ENCODE data around the gene ALKBH3. TPM values are rescaled to one million over a fixed set of nuclear protein-coding genes. Genes with fewer than 3 reads are reported as not detected.

ALKBH3 gene
- total RNA-seq, 4 donors from 2014 or later: 25.4 to 39.6 (median 34.9) TPM

GRCh38 chr11:43842021-43842420, 38.6 kb upstream of the ALKBH3 start:
- TF ChIP-seq CTCF (IDR thresholded peaks at IDR 0.05; ENCODE audit: low read depth): no peak

GRCh38 chr11:43845816-43846215, 34.8 kb upstream of the ALKBH3 start:
- TF ChIP-seq CTCF (IDR thresholded peaks at IDR 0.05; ENCODE audit: low read depth): no peak

- no peak for TF ChIP-seq CTCF (IDR thresholded peaks at IDR 0.05; ENCODE audit: low read depth)
These were observed 28.5 kb upstream of the ALKBH3 start for GRCh38 chr11:43852057-43852636.

- no peak for TF ChIP-seq CTCF (IDR thresholded peaks at IDR 0.05; ENCODE audit: low read depth)
These were observed 26.9 kb upstream of the ALKBH3 start for GRCh38 chr11:43853781-43854180.

- TF ChIP-seq CTCF (IDR thresholded peaks at IDR 0.05; ENCODE audit: low read depth): no peak
These were observed 23.6 kb upstream of the ALKBH3 start for GRCh38 chr11:43856993-43857392.

- TF ChIP-seq CTCF (IDR thresholded peaks at IDR 0.05; ENCODE audit: low read depth): no peak
These were observed 19.5 kb upstream of the ALKBH3 start for GRCh38 chr11:43861141-43861540.

GRCh38 chr11:43866520-43866919, 14.1 kb upstream of the ALKBH3 start:
- no peak for TF ChIP-seq CTCF (IDR thresholded peaks at IDR 0.05; ENCODE audit: low read depth)
